HG02588 (cell line): ENCODE data around the gene LILRA2.
"Not testable (repeated sequence)": the region's sequence is repeated elsewhere in the genome, so short reads cannot be mapped to it uniquely, and the experiment has no call there.

ENCODE experiments used
- ATAC-seq: cut with Tn5 transposase; IDR thresholded peaks from one replicate; pipeline ENCODE4 v1.9.1; 2021; ENCODE audit warnings: mild to moderate bottlenecking, moderate library complexity; ENCODE audit not compliant: unreplicated experiment

The LILRA2 gene

GRCh38 chr19:54573330-54573872 is at the start of gene LILRA2:
Gene LILRA2, plus strand, starts transcription at chr19:54573790. Its CDS starts 89 bp downstream, at chr19:54573879.
- ATAC-seq, result no peak

DNA sequence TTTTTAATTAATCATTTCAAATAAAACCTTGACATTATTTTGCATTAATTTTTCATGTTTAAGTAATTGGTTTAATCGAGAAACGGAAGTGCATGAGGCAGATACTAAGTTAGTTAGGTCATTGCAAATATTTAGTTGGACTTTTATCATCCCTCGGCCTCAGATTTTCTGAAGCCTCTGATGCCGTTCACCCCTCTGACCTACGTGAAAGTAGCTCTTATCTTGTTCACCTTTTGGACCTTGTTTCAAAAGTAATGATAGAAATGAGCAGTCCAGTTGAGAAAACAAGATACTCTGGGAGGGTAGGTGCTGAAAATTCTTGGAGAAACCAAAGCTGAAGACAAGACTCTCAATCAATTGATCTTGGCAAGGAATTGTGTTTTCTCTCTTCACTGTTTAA is 48.0 kb upstream of the LILRA2 start:
- ATAC-seq, result no peak

DNA sequence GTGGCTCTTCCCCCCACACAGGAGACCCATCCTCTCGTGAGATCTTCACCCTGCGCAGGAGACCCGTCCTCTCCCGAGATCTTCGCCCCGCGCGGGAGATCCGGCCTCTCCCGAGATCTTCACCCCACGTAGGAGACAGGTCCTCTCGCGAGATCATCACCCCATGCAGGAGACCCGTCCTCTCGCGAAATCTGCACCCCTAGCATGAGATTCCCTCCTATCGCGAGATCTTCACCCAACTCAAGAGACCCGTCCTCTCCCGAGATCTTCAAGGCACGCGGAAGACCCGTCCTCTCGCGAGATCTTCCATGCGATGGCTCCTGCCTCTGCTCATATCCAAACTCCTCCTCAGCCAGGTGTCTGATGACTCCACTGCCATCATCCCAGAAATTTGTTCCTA is 46.6 kb upstream of the LILRA2 start:
- no peak for ATAC-seq

DNA sequence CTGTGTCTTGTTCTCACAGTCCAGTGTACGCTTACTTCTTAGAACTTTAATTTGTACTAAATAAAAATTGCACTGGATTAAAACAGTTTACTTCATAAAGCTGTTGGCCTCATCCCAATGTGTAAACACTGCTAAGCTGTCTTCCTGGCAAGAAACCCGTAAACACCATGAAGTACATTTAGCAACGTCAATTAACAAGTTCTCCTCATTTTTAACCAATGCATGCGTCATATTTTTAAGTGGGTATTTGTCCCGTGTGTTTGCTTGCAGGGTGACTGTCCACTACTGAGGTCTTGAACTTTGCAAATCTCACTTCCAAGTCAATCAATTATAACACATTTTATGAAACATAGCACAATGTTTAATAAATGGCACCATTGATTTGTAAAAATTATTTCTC is 42.7 kb upstream of the LILRA2 start:
- no peak for ATAC-seq

DNA sequence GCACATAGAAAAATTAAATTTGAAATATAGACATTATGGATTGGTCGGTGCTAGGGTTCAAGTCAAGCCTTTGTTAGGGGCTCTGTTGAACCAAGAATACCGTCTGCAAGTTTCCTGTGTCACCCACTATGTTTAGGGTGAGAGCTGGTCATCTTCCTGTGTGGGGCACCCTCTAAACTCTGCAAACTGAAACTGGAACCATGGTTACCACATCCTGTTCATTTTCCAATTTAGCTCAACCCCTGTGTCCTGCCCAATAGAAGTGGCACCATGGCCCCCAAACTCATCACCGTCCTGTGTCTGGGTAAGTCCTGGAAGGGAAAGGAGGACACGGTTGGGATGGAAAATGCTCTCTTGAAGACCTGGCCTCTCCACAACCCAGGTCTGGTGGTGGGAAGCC is 41.1 kb upstream of the LILRA2 start:
- no peak for ATAC-seq

GRCh38 chr19:54533476-54533875 is 40.1 kb upstream of the LILRA2 start:
- no peak for ATAC-seq

DNA sequence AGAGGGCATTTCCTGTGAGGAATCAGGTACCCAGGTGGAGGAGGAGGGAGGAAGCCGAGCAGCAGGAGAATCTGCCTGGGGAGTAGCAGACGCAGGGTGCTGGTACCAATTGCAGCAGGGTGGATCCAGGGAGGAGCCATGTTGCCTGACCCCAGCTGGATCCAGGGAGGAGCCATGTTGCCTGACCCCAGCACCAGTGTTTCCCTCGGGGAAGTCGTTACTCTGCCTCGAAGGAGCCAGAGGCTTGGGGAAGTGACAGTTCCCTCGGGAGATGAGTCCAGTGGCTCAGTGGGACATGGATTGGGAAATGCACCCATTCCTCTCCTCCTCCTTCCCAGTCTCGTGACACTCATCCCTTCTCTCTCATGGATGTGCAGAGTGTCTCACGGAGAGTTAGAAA is 39.4 kb upstream of the LILRA2 start:
- no peak for ATAC-seq

DNA sequence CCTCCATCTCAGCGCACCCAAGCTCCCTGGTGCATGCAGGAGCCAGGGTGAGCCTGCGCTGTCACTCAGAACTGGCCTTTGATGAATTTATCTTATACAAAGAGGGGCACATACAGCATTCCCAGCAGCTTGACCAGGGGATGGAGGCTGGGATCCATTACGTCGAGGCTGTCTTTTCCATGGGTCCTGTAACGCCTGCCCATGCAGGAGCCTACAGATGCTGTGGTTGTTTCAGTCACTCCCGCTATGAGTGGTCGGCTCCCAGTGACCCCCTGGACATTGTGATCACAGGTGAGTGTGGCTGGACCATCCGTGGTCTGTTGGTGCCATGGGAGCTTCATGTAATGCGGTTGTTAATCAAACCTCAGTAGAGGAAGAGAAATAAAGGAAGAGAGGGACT is 38.0 kb upstream of the LILRA2 start:
- ATAC-seq, result no peak

GRCh38 chr19:54536956-54537355 is 36.6 kb upstream of the LILRA2 start:
- no peak for ATAC-seq

DNA sequence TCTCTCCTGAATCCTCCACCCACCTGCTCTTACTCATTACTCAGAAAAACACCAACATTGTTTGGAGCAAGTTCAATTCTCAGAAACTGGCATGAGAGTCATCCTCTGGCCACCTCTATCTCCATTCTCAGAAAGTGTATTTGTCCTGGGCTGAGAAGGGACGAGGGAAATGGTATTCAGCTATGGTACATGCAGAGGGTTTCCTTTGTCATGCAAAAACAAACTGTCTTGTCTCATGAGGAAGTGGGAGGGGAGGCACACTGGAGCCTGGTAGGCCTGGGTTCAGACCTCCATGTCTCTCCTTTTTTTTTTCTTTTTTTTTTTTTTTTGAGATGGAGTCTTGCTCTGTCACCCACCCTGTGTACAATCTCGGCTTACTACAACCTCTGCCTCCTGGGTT is 31.9 kb upstream of the LILRA2 start:
- no peak for ATAC-seq

DNA sequence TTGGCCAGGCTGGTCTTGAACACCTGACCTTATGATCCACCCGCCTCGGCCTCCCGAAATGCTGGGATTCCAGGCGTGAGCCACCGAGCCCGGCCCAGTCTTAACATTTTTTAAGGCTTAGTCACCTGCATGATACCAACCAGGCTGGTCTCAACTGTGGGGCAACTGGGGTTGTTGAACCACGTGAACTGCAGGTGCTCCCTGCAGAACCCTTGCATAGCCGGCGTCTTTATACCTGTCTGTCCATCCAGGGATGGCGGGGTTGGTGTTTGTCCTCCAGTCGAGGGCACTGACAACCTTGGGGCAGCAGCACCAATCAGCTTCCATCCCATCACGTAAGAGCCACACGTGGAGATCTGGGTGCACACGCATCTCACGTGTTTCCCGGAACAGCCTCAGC is 24.8 kb upstream of the LILRA2 start:
- ATAC-seq, result no peak

GRCh38 chr19:54549224-54549623 is 24.4 kb upstream of the LILRA2 start:
- ATAC-seq, result no peak

- no peak for ATAC-seq
Measured at GRCh38 chr19:54551293-54551692, 22.3 kb upstream of the LILRA2 start.

- ATAC-seq, result no peak
Measured at GRCh38 chr19:54551950-54552912, 21.4 kb upstream of the LILRA2 start.

- ATAC-seq, result no peak
Measured at GRCh38 chr19:54552913-54553310, 20.7 kb upstream of the LILRA2 start.

DNA sequence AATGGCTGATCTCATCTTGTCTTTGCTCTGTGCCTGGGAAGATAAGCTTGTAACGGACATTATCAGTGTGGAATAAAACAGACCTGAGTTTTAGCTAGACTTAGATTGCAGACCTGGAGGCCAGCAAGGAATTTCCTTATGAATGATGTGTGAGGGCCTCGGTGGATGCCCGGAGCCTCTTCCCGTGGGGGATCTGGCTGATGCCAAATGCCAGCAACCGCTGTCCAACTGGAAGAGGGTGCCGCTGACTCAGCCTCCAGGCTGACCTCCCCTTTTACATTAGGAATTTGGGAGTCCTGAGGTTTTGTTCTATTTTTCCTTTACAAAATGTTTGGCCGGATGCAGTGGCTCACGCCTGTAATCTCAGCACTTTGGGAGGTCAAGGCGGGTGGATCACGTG is 19.6 kb upstream of the LILRA2 start:
- ATAC-seq, result no peak

DNA sequence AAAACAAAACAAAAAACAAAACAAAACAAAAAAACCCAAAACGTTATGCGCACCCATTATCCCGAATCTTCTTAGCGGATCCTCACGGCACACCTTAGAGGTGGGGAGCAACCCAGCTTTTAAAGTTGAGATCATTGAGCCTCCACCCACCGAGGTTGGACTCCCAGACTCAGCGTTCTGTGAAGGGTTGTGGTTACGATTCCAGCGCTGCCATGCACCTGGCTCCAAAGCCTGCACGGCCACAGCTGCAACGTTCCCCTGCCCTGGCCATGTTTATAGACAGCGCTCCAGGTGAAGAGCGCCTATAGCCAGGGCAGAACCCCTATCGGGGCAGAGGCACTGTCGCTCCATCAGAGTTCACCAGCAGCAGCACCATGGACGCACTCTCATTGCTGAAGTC is 18.7 kb upstream of the LILRA2 start:
- no peak for ATAC-seq

- ATAC-seq, result no peak
Measured at GRCh38 chr19:54556194-54556593, 17.4 kb upstream of the LILRA2 start.

DNA sequence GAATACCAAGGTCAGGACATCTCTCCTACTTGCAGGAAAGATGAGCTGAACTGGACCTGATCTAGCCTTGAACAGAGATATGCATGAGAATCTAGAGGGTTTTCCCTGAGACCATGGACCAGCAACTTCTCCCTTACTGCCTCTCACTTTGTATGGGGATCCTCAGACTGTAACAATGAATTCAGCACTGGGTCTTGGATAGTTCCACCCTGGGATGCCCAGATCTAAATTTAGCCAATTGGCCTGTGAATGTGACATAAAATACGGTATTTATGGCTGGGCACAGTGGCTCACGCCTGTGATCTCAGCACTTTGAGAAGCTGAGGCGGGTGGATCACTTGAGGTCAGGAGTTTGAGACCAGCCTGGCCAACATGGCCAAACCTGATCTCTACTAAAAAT is 15.3 kb upstream of the LILRA2 start:
- ATAC-seq, result no peak

GRCh38 chr19:54560881-54561385 is 12.7 kb upstream of the LILRA2 start:
- no peak for ATAC-seq

DNA sequence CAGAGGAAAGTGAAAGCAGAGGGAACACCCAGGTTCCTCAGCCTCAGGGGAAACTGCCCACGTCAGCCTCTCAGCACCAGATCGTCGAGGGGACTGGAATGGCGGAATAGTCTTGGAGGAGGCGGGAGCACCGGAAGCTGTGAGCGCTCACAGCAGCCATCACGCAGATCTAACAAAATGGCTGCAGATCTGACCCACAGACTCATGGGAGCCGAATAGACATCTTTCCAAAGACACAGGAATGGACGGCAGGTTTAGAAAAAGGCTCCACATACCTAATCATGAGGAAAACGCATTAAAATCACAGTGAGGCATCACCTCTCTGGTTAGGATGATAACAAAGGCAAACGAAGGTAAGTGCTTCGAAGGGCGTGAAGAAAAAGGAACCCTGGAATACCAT is 11.8 kb upstream of the LILRA2 start:
- ATAC-seq, result no peak

DNA sequence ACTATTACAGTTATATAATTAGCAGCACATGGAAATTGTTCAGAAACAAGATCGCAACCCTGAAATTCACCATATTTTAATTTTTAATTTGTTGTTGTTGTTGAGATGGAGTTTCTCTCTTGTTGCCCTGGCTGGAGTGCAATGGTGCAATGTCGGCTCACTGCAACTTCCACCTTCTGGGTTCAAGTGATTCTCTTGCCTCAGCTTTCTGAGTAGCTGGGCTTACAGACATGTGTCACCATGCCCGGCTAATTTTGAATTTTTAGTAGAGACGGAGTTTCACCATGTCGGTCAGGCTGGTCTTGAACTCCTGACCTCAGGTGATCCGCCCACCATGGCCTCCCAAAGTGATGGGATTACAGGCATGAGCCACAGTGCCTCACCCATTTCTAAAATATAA is 10.4 kb upstream of the LILRA2 start:
- ATAC-seq, result not testable (repeated sequence)
